ACC112 (cell line): Measurements from ENCODE around the gene NRSN1.

Experiments used
- H2AFZ ChIP-seq: fragments of 200-600 bp; sonication (generic); one replicate; pipeline ENCODE4 v1.6.0; 2017; ENCODE audit warnings: antibody characterized with exemption, low read length; ENCODE audit not compliant: unreplicated experiment
- H3K27ac ChIP-seq: fragments of 200-600 bp; sonication (generic); 2 replicates; pipeline ENCODE4 v1.5.1; 2014; ENCODE audit warnings: low read depth, mild to moderate bottlenecking, antibody characterized with exemption, low read length, moderate library complexity
- H3K27me3 ChIP-seq: fragments of 200-600 bp; sonication (generic); 2 replicates; pipeline ENCODE4 v1.6.1; 2014; ENCODE audit warnings: mild to moderate bottlenecking, antibody characterized with exemption, low read length, moderate library complexity, mixed read lengths; ENCODE audit not compliant: insufficient read depth
- H3K36me3 ChIP-seq: fragments of 200-600 bp; sonication (generic); 2 replicates; pipeline ENCODE4 v1.6.1; 2016; ENCODE audit warnings: mild to moderate bottlenecking, antibody characterized with exemption, low read length, moderate library complexity, mixed read lengths; ENCODE audit not compliant: insufficient read depth
- H3K4me1 ChIP-seq: fragments of 200-600 bp; sonication (generic); one replicate; pipeline ENCODE4 v1.6.1; 2016; ENCODE audit warnings: low read length, mixed read lengths; ENCODE audit not compliant: insufficient read depth, unreplicated experiment, control insufficient read depth
- H3K4me3 ChIP-seq: fragments of 200-600 bp; sonication (generic); 2 replicates; pipeline ENCODE4 v1.5.1; 2014; ENCODE audit warnings: mild to moderate bottlenecking, low read depth, low read length
- H3K79me2 ChIP-seq: fragments of 200-600 bp; sonication (generic); one replicate; pipeline ENCODE4 v1.6.0; 2016; ENCODE audit warnings: low read length; ENCODE audit not compliant: control insufficient read depth, unreplicated experiment, insufficient read depth

The NRSN1 gene

DNA sequence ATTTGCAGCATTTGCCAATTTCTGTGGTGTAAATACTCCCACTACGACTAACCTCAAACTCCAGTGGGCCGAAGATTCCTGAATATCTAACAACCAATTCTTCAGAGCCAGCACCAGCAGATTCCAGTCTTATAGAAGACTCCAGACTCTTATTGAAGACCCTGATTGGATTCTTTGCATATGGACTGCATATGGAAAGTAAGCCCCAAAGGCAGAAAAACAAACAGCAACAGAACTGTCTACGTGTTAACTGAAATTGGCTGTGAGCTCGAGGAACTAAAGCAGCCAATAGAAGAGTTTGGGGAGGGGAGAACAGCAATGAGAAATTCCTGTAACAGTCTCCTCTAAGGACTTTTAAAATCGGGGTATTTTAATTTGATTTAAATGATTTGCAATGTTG is 19.7 kb upstream of the NRSN1 start:
- Histone ChIP-seq H3K27me3 (no peaks in the 10 kb centered on the region), H3K79me2 (no peaks in the 10 kb centered on the region), H3K36me3 (no peaks in the 10 kb centered on the region), H2AFZ (no peak overlapping the region), H3K4me1 (no peaks in the 10 kb centered on the region), H3K4me3 (no peak overlapping the region), H3K27ac (no peak overlapping the region)

DNA sequence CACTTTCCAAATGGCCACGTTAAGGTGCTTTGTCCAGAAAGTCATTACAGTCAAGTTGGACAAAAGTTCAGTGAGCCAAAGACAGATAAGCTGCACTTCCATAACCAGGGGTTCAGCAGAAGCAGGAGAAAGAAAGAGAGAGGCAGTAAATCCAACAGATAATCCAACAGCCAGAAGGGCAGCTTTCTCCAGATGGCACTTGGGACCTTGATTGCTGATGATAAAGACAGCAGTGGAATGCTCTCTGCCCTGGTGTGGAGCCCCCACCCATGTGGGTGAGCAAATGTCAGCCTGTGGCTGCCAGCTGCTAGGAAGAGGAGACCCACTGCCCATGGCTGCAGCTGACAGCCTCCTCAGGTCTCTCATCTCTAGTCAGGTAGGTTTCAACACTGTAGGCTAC is 18.7 kb upstream of the NRSN1 start:
- Histone ChIP-seq H3K4me1 (no peaks in the 10 kb centered on the region), H3K27me3 (no peaks in the 10 kb centered on the region), H2AFZ (no peak overlapping the region), H3K27ac (no peak overlapping the region), H3K36me3 (no peaks in the 10 kb centered on the region), H3K4me3 (no peak overlapping the region), H3K79me2 (no peaks in the 10 kb centered on the region)

DNA sequence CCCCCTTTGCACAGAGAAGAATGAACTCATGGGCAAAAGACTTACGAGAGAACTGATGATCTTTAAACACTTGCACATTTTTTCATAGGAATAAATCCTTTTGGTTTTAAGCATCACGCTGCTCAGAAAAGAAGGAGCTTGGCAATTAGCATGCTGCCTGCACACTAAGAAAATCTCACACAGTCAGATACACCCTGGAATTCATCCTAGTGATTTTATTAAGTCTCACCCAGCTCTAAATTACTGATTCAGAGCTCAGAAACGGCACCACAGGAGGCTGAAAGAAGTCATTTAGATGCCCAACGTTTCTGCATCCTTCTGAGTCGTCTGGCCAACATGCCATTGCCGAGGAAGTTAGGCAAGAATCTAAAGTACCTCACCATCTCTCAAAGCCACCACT is 18.0 kb upstream of the NRSN1 start:
- Histone ChIP-seq H3K36me3 (no peaks in the 10 kb centered on the region), H3K27ac (no peak overlapping the region), H3K79me2 (no peaks in the 10 kb centered on the region), H3K4me3 (no peak overlapping the region), H3K4me1 (no peaks in the 10 kb centered on the region), H2AFZ (no peak overlapping the region), H3K27me3 (no peaks in the 10 kb centered on the region)

DNA sequence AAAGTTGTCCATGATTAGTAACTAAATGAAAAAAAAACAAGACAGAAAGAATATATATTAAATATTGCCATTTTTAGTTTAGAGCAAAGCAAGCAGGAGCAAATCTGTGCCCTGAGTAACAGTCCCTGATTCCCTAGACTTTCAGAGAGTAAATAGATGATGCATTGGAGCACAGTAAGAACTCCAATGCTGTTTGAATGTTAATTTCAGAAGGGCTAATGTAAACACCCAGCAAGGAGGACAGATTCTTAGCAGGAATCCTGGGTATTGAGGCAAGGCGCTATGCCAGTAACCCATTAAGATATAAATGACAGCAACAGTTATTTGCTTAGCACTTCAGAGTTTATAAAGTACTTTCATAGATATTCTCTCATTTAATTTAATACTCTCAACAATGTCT is 15.6 kb upstream of the NRSN1 start:
- Histone ChIP-seq H3K27ac (no peak overlapping the region), H3K4me1 (no peaks in the 10 kb centered on the region), H3K36me3 (no peaks in the 10 kb centered on the region), H2AFZ (no peak overlapping the region), H3K27me3 (no peaks in the 10 kb centered on the region), H3K79me2 (no peaks in the 10 kb centered on the region), H3K4me3 (no peak overlapping the region)

DNA sequence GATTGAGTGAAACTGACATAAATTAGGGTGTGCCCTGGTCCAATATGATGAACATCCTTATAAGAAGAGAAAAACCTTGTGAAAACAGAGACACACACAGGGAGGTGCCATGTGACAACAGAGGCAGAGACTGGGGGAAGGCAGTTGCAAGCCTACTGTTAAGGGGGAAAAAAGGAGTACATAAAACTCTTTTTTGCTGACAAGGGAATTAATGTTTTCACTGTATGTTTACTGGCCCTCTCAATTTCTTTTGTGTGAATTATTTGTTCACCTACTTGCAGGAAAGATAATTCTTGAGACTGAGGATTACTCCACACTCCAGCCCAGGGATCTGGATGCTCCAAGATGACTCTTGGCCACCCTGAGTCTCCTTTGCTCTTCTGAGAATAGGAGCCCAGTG is 12.1 kb upstream of the NRSN1 start:
- no peak overlapping the region for H2AFZ ChIP-seq
- no peaks in the 10 kb centered on the region for H3K79me2 ChIP-seq
- no peaks in the 10 kb centered on the region for H3K4me1 ChIP-seq
- H3K27me3 ChIP-seq = no peaks in the 10 kb centered on the region
- H3K36me3 ChIP-seq = no peaks in the 10 kb centered on the region
- no peak overlapping the region for H3K27ac ChIP-seq
- no peak overlapping the region for H3K4me3 ChIP-seq

DNA sequence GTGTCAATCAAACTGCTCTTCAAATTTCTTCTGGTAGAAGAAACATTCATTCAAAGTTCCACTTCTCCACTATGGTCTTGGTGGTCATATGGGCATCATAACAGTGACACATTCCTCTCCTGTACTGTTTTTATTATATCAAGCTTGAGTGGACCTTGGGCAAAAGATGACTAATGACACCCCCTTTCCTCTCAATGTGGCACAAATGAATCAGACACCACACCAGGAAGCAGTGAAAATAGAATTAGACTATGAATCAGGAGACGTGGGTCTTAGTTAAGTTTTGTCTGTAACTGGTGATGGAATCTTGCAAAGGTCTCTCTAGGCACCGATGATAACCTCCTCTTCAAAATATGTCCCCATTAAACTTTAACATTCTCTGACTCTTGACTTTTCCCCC is 9.0 kb upstream of the NRSN1 start:
- H3K4me3 ChIP-seq = no peak overlapping the region
- H3K79me2 ChIP-seq = no peaks in the 10 kb centered on the region
- H3K27me3 ChIP-seq = no peaks in the 10 kb centered on the region
- no peak overlapping the region for H3K27ac ChIP-seq
- no peaks in the 10 kb centered on the region for H3K4me1 ChIP-seq
- H2AFZ ChIP-seq = no peak overlapping the region
- H3K36me3 ChIP-seq = no peaks in the 10 kb centered on the region

DNA sequence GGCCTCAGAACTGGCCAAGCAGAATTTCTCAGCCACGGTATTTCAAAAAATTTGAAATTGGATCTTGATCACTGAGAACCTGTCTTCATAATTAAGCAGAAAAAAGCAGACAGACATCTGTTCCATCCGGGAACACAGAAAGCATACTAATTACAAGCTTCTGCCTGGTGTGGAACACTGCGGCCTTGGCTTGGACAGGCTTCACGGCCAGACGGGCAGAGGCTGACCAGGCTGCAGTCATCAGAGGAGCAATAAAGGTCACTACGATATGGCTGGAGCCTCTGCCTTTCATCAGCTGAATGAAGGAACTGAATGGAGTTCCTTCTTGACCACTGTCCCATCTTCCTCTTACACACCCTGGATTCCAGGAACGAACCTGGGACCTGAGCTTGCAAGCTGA is 3.9 kb upstream of the NRSN1 start:
- H3K27ac ChIP-seq = no peak overlapping the region
- no peaks in the 10 kb centered on the region for H3K79me2 ChIP-seq
- no peak overlapping the region for H2AFZ ChIP-seq
- no peaks in the 10 kb centered on the region for H3K27me3 ChIP-seq
- no peaks in the 10 kb centered on the region for H3K4me1 ChIP-seq
- H3K36me3 ChIP-seq = no peaks in the 10 kb centered on the region
- H3K4me3 ChIP-seq = no peak overlapping the region

DNA sequence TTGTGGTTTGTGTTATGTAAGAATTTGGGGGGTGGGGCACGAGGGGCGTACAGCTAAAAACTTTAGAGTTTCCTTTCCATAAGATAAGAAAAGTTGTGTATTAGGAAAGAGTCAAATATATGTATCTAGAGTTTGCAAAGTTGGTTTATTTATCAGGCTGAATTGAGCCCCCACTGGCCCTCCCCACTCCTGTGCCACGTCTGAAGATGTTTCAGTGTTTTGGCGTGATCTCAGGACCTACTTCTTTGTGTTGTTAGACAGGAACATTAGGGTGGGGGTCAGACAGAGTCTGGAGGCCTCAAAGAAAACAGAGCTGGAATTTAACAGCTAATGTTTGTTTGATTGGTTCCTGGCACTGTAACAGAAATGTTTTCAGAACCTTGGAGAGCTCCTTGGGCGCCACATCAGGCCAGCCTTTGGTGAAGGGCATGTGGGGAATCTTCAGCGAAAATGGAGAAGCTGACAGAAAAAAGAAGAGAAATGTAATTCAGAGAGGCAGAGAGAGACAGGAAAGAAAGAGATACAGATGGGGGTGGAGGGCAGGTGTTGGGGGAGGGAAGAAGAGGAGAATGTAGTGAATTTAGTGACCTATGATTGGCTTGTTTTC is 674 bp downstream of the NRSN1 start:
- no peak overlapping the region for H3K4me3 ChIP-seq
- no peaks in the 10 kb centered on the region for H3K36me3 ChIP-seq
- H3K27ac ChIP-seq = no peak overlapping the region

DNA sequence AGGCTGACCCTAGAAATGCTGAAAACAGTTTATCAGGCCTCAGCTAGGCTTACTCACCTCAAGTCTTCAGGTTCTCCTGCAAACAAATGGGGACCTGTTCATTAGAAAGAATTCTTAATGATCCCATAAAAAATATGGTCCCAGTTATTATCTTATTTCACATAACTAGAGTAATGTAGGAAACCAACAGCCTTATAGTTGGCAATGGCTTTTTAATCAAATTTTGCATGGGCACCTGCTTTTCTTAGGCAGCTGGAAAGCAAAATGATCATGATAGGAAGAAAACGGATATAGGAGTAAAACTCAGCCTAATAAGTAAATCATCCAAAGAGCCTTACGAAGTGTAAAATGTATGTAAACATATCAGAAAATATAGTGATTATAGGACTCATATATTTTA is 1.3 kb downstream of the NRSN1 start:
- Histone ChIP-seq H2AFZ (no peak overlapping the region), H3K27ac (no peak overlapping the region), H3K79me2 (no peaks in the 10 kb centered on the region), H3K27me3 (no peaks in the 10 kb centered on the region), H3K4me1 (no peaks in the 10 kb centered on the region), H3K36me3 (no peaks in the 10 kb centered on the region), H3K4me3 (no peak overlapping the region)

More for the DNA sequence above, 674 bp downstream of the NRSN1 start:
- Histone ChIP-seq H3K79me2 (no peaks in the 10 kb centered on the region), H3K27me3 (no peaks in the 10 kb centered on the region), H2AFZ (no peak overlapping the region), H3K4me1 (no peaks in the 10 kb centered on the region)

DNA sequence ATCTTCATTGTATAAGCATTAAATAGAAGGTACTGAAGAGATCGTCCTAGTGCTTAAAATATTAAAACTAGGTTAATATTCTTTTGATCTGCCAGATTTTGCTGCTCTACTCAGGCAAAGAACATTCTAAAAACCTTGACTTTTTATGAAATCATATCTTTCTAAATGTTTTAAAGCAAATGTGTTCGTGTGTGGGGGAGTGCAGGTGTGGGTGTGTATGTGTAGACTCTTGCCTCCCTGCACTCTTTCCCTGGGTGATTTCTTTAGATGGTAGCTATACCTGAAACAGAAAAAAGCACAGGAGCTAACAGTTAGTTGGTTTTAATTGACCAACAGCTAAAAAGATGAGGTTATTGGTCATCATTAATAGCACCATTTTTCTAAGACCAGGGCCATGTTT is 5.7 kb downstream of the NRSN1 start:
- H2AFZ ChIP-seq = no peak overlapping the region
- no peaks in the 10 kb centered on the region for H3K4me1 ChIP-seq
- H3K27me3 ChIP-seq = no peaks in the 10 kb centered on the region

DNA sequence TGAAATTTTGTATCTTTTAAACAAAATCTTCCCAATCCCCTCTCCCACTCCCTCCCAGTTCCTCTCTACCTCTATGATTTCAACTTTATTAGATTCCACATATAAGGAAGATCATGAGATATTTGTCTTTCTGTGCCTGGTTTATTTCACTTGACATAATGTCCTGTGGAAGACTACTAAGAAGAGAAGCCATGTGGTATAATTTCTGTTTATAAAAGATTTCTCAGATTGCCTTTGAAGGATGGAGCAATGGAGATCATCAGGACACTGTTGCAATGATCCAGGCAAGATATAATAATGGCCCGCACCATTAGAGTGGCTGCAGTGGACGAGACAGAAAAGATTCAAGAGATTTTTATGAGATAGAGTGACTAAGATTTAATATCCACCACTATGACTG is 13.1 kb downstream of the NRSN1 start:
- Histone ChIP-seq H3K27ac (no peak overlapping the region), H3K27me3 (no peaks in the 10 kb centered on the region), H2AFZ (no peak overlapping the region), H3K36me3 (no peaks in the 10 kb centered on the region), H3K4me1 (no peaks in the 10 kb centered on the region), H3K4me3 (no peak overlapping the region), H3K79me2 (no peaks in the 10 kb centered on the region)

More for the DNA sequence above, 5.7 kb downstream of the NRSN1 start:
- Histone ChIP-seq H3K36me3 (no peaks in the 10 kb centered on the region), H3K27ac (no peak overlapping the region), H3K4me3 (no peak overlapping the region), H3K79me2 (no peaks in the 10 kb centered on the region)
